Measurements from ENCODE around the gene PRKG1.
A peak's percentile ranks its signal among the peaks of the same experiment; 100 is the strongest.

PRKG1 gene

DNA sequence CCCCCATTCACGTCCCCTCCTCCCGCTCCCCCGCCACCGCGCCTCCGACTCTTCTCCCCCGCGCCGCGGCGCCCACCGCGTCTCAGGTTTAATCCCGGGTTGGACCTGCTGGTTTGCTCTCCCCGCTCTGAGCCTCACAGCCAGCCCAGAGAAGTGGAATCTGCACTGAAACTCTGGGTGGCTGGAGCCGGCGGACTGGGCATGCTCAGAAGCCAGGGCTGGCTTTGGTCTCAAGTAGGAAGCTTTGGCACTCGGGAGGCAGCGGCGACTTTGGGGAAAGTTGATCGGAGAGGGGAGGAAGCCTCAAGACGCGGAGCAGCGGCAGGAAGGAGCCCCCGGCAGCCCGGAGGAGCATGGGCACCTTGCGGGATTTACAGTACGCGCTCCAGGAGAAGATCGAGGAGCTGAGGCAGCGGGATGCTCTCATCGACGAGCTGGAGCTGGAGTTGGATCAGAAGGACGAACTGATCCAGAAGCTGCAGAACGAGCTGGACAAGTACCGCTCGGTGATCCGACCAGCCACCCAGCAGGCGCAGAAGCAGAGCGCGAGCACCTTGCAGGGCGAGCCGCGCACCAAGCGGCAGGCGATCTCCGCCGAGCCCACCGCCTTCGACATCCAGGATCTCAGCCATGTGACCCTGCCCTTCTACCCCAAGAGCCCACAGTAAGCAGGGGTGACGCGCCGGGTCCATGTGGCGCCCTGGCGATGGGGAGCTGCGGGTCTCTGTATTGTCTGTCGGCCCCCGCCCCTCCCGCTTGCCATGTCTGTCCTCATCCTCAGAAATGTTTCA, at the start of gene PRKG1:
Gene PRKG1, plus strand, starts transcription at position 250 of the 791 bp plus-strand sequence.
- DNase-seq = peak; percentile 60

DNA sequence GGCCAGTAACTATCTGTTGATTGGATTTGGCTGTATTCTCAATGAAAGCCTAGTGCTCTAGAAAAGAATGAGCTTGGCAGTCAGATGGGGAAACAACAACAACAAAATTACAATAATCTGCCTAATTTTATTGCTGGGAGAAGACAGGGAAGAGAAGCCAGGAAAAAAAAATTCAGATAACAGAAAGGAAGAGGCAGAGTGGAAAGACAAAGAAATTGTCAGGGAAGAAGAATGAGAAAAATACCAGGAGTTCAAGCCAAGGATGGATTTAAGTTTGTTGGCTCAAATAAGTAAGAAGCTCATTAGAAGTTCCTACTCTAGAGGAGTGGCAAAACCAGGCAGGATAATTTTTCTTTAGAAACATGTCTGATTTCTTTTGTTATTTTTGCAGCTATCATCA, 45.9 kb upstream of the PRKG1 start:
- DNase-seq = no peak

DNA sequence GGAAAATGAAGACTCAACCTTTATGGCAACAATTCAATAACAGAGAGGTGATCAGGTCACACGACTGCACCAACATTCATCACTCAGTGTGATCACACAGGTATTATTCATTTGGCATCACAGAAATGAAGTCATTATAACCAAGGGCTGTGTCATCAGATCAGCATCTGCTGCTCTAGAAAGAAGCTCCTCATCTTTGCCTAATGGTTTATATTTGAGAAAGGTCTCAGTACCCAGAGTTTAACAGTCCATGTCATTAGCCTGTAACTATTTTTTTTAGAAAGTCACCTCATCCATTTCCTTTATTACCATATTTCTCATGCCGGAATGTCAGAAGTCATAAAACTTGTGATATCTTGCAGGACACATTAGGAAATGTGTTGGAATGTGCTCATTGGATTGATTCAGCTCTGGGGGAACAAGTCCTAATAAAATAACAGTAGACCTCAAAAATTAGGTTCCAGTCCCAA, 45.1 kb upstream of the PRKG1 start:
- DNase-seq = no peak

DNA sequence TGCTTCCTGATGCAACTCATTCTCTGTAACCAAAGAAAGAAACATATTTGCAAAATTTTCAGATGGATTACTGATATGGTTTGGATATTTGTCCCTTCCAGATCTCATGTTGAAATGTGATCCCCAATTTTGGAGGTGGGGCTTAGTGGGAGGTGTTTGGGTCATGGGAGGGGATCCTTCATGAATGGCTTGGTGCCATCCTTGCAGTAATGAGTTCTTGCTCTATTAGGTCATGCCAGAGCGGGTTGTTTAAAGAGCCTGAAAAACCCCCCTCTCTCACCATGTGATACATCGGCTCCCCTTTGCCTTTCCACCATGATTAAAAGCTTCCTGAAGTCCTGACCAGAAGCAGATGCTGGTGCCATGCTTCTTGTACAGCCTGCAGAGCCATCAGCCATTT, 43.8 kb upstream of the PRKG1 start:
- no peak for DNase-seq

DNA sequence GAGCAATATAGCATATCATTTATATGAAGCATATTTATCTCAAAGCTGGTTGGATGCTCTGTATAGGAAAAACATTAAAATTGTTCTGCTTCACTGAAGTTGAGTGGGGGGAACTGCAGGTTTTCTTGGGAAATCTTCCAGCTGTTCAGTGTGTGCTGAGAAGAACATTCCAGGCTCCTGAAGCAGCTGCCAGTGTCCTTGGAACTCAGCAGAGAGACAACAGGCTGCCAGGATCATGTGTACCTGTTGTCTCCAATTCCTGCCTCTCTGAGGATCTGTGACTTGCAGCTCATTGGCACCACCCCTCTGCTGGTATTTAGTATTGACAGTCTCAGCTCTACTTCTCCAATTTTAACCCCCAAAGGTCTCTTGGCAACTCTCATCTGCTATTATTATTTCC, 42.3 kb upstream of the PRKG1 start:
- DNase-seq = no peak

DNA sequence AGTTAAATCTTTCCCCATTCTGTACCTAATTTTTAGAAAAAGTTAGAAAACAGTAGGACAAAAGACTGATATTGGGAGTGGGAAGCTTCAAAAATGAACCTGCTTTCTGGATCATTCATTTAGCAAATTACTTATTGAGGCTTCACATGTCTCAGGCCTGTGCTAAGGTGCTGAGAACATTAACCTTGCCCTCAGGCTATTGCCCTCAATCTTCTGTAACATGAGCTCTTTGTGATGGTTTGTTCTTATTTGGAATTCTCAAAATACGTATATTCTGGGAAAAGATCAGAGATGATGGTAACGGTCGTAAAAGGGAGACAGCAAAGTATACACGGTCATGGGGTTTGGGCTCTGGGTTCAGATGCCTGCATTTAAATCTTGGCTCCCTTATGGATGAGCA, 39.5 kb upstream of the PRKG1 start:
- no peak for DNase-seq

DNA sequence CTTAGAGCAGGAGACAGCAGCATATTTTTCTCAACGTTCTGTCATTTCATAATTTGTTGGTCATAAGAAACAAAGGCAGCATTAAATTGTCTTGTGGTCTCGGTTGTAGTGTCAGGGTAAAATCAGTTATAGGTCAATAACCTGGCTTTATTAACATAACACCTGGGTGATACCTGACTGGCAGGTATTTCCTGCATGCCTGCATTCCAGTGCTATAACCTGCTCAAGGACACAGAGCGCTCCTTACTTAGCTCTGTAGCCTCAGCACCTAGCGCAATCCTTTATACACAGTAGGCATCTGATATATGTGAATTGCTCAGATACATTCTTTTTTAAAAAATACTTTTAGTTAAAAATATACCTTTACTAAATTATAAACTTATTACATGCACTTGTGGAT, 38.9 kb upstream of the PRKG1 start:
- no peak for DNase-seq

DNA sequence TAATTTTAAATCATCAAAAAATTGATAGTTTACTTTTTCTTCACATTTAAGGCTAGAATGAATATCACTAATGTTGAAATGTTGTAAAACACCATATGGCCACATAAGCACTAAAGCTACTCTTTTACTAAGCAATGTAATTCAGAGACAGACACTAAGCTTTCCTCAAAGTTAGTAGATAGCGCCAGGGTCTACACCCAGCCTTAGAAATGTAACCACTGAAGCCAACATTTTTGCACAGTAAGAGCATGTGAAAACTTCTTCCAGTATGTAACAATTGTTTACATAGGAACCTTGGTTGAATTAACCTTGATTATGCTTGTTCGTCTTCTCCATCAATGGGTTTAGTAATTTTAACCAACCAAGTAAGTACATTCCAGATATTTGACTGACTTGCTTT, 28.4 kb upstream of the PRKG1 start:
- DNase-seq = no peak

DNA sequence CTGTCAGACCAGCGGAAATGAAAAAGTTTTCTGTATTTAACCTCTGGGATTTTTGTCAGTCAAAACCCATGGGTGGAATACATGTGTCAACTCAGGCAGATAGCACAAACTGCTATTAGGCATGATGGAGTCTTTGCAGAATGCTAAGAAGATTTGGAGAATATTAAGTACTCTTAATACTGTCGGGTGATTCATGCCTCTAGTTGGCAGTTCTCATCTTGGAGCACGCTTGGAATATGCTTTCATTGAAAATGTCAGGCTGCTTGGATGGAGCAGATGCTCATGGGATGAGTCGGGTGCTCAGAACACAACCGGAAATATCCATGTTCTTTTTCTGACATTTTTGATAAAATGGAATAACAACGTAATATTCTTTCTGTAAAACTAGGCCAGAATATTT, 27.6 kb upstream of the PRKG1 start:
- DNase-seq = peak; percentile 5

DNA sequence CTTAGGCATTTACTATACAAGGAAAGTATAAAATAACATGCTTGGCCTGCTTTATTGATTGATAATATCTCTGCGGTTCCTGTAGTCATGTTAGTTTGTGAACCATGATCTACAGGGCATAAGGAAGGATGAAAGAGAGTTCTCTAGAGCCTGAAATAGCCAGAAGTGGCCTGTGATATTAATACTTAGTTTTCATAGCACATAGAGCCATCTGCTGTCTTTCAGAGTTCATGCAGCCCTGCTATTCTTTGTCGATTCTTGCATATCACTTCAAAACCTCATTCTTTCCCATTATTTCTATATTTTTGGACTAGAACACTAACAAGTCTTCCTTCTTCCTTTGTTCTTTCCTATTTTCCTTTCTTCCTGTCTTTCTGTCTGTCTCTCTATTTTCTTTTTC, 26.4 kb upstream of the PRKG1 start:
- no peak for DNase-seq

DNA sequence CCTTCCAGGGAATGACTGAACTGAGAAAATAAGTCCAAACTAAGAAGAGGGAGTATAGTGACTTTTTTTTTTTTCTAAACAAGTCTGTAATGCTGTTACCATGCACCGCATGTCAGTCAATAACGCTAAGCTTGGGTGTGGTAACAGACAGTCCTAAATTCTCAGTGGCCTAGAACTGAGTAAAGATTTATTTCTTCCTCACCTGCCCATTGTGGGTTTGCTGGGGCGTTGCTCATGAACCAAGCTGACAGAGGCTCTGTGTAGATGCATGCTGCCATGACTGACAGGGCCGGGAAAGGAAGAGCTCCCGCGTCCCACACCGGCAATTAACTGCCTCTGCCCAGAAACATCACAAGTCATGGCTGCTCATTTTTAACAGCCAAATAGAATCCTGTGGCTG, 25.5 kb upstream of the PRKG1 start:
- no peak for DNase-seq

DNA sequence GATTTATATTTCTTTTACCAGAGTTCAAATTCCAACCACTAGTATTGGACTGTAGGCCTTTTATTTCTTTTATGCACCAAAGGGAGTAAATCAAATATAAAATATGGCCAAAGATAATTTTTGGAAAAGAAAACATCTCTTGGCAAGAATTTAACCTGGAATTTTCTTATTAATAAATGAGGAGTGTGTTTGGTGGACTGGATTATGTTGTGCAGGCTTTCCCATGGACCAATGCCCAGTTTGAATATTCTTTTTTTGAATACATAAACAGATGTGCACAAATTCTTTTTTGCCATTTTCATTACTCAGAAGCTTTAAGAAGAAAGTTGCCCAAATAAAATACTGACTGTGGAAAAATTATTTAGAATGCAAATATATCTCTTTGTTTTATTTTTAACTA, 22.1 kb upstream of the PRKG1 start:
- DNase-seq = no peak

DNA sequence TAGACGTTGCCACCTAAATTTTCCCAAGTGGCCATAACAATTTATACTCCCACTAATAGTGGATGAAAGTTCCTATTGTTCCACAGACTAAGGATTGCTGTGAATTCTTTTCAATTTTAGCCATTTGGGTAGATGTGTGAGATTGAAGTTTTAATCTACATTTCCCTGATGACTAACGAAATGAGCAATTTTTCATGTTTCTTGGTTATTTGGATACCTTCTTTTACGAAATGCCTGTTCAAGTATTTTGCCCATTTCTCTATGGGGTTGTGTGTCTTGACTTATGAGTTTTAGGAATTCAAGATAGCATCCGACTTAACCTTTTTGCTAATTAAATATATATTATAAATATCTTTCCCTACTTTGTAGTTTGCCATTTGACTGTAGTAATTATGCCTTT, 16.4 kb upstream of the PRKG1 start:
- DNase-seq = no peak

DNA sequence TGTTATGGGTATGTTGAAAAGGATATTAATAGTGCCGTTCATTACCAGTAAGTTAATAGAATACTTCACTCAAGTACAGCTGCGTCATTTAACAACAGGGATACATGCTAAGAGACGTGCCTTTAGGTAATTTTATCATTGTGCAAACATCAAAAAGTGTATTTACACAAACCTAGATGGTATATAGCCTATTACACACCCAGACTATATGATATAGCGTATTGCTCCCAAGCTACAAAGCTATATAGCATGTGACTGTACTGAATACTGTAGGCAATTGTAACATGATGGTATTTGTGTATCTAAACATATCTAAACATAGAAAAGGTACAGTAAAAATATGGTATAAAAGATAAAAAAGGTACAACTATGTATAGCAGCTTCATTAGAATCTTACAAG, 11.1 kb upstream of the PRKG1 start:
- DNase-seq = no peak

DNA sequence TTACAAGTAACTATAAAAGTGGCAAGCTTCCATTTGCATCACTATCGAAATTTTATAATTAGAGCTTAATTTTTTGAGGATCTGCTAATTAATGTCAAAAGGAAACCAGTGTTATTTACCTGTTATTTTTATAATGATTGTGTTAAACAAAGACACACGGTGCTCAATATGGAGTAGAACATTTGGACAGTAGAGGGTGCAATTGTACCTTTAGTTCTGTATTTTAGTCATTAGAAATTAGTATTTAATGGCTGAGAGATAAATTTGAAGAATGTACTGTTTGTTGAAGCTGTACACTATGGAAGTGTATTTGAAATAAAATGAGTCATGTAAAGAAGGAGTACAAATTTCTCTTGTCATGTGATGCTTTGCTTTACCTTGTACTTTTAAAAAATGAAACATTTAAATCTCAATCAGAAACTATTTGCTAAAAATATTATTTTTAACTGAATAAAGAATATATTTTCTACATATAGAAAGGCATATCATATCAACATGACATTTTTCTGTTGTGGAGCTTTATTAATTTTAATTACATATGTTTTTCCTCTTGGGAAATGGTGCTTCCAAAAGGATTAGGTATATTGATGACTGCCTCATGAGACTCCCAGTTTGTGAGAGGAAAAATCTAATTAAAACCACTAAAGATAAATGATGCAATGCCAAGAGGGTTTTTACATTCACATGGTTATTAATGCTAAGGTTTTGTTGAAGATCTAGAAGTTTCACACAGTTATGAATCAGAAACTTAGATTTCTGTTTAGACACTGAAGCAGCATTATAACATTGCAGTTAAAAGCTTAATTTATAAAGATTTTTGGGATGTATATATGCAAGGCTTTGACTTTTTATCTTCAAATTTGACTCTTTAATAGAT, 10.4 kb upstream of the PRKG1 start:
- DNase-seq = peak; percentile 35

DNA sequence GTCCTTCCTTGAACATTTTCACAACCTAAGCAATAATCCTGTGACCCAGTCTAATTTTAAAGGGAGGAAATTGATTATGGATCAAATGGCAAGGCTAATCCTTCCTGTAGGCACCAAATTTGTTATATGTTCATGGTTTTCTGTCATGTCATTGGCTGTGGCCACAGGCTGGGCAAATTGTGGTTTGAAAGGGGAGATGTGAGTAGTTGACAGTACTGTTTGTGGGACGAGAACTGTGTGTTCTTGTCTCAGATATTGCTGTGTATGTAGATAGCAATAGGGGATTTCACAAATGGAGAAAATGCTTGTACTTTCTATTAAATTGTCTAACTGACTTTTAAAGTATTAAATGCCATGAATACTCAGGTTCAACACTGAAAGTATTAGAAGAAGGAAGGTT, 8.1 kb upstream of the PRKG1 start:
- no peak for DNase-seq

DNA sequence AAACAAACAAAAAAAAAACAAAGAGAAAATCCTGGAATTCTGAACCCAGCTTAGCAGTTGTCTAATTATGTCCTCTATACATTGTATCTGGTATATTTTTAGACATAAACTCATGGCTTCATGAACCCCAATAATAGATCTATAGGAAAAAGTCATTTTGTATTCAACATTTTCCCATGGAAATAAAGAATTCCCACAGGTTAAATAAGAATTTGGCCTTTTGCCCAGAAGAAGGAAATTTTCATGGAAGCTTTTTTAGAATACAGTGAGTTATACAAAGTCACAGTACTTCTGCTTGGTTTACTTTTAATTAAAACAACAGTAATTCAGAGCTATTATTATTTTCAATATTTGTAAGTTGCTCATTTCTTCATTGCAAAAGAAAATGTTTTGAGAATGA, 2.1 kb upstream of the PRKG1 start:
- no peak for DNase-seq

DNA sequence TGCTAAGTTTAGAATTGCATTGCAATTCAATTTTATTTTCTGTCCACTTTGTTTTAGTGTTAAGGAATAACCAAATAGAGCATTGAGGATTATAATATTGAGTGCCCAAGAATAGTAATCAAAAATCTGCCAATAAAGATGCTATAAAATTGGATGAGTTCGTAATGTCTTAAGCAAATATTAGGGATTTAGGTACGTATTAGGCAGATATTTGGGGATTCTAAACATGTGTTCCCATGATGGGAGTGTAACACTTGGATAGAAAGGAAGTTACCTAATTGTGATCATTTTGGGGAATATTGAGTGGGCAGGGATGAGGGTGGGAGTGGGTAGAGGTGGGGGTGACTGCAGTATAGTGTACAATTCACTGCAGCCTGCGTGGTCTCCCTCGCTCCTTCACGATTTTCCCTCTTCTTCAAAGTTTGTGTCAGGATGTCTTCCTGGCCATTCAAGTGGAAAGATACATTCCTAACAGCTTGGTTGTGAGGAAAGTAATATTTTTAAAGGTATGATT, 1.3 kb upstream of the PRKG1 start:
- DNase-seq = no peak

DNA sequence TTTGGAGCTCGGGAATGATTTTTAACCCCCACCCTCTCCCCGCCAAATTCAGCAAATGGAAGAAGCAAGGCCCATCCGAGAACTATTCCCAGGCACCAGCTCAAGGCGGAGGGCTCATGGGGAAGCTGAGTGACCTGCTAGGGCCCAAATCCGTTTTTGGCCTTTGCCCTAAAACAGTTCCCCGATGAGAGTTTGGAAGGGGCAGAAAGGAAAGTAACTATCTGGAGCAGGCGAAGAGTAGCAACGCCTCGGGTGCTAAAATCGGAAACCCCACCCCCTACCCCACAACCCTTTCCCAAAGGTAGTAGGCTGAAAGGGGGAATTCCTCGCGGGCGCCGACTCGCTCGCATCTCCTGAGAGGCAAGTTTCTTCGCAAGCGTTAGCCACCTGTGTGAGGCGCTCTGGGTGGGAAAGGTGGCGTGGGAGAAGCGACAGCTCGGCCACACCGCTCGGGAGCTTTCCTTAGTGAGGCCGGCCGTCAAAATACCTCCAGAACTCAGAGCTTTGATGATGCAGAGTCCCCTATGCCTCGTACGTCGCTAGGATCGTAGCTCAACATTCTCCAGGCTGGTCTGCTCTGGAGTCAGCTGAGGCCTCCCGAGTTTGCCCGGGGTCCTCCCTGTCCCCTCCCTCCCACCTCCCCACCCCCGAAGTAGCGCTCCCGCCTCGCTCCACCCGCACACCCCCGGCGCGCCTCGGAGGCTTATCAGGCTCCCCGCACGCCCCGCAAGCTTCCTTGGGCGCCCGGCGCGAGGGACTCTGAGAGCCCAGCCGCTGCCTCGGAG, 642 bp upstream of the PRKG1 start:
- DNase-seq = no peak

DNA sequence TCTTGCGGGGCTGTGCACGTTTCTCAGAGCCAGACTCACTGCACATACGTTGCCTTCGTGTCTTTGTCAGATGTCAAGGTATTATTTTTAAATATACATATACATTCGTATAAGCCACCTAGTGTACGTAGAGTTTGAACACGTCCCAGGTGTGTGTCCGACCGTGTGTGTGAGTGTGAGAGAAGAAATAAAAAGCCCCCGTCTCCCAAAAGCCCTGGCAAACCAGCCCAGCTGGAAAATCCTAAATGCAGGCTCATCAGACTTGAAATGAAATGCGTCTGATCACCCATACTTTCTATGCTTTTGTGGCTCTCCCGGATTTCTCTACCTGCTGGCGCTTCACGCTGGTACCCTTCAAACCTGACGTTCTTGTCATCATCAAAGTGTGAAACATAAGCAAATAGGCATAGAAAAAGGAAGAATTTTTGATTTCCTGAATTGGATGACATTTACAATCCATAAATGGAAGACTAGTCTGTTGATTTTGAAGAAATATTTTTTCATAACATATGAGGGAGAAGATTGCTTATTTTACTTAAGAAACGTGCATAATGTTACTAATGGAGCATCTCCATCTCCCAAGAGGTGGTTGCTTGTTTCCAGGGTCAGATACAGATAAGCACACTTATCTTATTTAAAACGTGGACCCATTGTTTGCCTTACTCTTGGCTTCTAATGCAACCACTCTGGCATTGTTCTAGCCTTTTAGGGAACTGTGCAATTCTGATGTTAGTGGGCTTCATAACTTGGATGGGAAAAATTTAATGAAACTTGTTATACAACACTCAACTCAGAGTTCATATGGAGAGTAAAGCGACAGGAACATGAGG, 971 bp downstream of the PRKG1 start:
- no peak for DNase-seq

DNA sequence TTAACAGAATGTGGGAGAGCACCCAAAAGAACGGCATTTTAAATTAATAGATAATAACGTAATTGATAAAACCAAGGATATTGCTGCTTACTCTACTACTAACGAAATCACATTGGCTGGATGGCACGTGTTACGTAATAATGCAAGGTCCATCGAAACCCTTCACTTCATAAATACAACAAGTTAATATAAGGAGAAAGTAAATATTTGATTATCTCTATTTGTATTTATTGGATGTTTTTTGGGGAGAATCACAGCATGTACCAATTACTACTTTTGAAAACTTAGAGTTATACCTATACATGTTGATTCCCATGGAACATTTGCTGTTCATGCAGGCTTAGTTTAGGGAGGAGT, 1.6 kb downstream of the PRKG1 start:
- DNase-seq = no peak

DNA sequence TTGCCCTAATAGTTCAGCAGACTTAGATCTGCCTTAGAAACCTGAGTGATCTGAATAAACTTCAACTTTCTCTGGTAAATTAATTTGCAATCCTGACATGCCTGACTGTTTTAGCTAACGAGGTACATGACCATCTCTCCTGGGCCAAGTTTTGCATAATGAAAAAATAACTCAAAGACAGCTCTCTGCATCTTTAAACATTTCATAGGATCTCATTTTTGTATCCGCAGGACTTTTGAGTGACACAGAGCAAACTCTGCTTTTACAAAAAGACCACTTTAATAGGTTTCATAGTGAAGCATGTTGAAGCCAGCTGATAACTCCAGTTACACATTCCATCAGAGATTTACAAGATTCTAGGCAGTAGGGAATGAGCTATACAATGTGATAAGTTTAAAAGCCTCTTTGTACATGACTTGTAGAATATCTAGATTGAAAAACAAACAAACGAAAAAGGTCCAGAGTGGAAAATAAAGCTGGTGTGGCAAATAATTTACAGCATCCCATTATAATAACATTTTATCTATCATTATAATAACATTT, 2.1 kb downstream of the PRKG1 start:
- DNase-seq = no peak
